ENCODE measurements around the gene KCTD19. TPM values are rescaled to one million over a fixed set of nuclear protein-coding genes. Genes with fewer than 3 reads are reported as not detected.

KCTD19 gene
- total RNA-seq, 2 experiments from 2014 or later: not detected

DNA sequence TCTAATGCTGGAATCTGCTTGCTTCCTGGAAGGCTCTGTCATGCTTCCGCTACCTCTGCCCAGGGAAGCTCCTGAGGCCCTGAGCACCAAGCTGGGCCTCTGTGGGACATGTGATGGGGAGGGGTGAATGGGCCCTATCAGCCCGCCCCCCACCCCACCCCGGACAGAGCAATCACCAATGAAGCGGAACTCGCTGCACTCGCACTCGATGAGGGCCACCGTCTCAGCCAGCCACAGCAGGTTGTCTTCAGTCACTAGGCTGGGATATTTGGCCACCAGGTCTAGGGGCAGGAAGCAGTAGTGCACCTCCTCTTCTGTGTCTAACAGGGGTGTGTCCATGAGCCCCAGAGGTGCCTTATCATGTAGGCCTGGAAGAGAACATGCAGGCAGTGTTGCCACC lies 23.6 kb downstream of the KCTD19 start:
- POLR2A ChIA-PET: no interaction called here
- Mint-ChIP-seq H3K9me3 (no peaks in the 10 kb centered on the region), H3K27me3 (peaks cover 4% of the 10 kb centered on the region), H3K4me1 (ENCODE audit: low read depth) (no peaks in the 10 kb centered on the region), H3K4me3 (no peak overlapping the region), H3K27ac (no peak overlapping the region), H3K36me3 (ENCODE audit: low read depth) (no peaks in the 10 kb centered on the region)
- H3K4me3 ChIP-seq (ENCODE audit: low read length): no peak overlapping the region
- ATAC-seq (ENCODE audit: poor library complexity) (no peak), DNase-seq (no peak)
- H3K9me3 ChIP-seq (ENCODE audit: control insufficient read depth in 1 of 2, insufficient read depth in 1 of 2, low read length in 2 of 2): no peaks in the 10 kb centered on the region
- no peaks in the 10 kb centered on the region for H3K4me1 ChIP-seq (ENCODE audit: insufficient read depth, low read length)
- no peak overlapping the region for H3K27ac ChIP-seq (ENCODE audit: low read depth in 1 of 2, low read length in 2 of 2)
- intact Hi-C loops (cut with DNase I, micrococcal nuclease): no loop called here
- TF ChIP-seq, protein P1, sequence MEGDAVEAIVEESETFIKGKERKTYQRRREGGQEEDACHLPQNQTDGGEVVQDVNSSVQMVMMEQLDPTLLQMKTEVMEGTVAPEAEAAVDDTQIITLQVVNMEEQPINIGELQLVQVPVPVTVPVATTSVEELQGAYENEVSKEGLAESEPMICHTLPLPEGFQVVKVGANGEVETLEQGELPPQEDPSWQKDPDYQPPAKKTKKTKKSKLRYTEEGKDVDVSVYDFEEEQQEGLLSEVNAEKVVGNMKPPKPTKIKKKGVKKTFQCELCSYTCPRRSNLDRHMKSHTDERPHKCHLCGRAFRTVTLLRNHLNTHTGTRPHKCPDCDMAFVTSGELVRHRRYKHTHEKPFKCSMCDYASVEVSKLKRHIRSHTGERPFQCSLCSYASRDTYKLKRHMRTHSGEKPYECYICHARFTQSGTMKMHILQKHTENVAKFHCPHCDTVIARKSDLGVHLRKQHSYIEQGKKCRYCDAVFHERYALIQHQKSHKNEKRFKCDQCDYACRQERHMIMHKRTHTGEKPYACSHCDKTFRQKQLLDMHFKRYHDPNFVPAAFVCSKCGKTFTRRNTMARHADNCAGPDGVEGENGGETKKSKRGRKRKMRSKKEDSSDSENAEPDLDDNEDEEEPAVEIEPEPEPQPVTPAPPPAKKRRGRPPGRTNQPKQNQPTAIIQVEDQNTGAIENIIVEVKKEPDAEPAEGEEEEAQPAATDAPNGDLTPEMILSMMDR (IDR thresholded peaks at IDR 0.05): no peak
- H3K36me3 ChIP-seq (ENCODE audit: insufficient read depth, low read length): no peaks in the 10 kb centered on the region
- peaks cover 0 to 5% of the 10 kb centered on the region in 2 experiments for H3K27me3 ChIP-seq (ENCODE audit: control insufficient read depth in 1 of 2, insufficient read depth in 2 of 2, low read length in 2 of 2)
- CTCF ChIA-PET: no interaction called here

DNA sequence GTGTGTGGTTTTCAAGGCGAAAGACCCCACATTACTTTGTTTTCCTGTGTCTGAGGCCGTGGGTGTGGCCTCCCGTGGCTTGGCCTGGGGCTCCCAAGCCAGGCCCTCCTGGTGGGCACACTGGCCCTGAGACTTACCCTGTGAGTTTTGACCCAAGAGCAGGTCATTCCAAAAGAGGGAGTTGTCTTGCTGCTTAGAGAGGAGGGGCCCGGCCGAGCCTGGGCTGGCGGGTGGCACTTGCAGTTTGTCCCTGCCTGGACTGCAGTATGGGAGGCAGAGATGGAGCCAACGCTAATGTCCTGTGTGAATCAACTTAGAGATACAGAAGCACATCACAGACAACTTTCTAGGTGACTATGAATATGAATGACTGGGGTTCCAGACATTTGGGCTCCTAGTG lies 24.5 kb downstream of the KCTD19 start:
- no peaks in the 10 kb centered on the region for H3K36me3 Mint-ChIP-seq (ENCODE audit: low read depth)

GRCh38 chr16:67301080-67301782 lies 25.3 kb downstream of the KCTD19 start:
- Mint-ChIP-seq H3K27ac (no peak overlapping the region), H3K27me3 (peaks cover 4% of the 10 kb centered on the region), H3K4me1 (ENCODE audit: low read depth) (no peaks in the 10 kb centered on the region), H3K4me3 (no peak overlapping the region), H3K36me3 (ENCODE audit: low read depth) (no peaks in the 10 kb centered on the region), H3K9me3 (no peaks in the 10 kb centered on the region)
- H3K4me3 ChIP-seq (ENCODE audit: low read length): no peak overlapping the region
- DNase-seq (no peak), ATAC-seq (ENCODE audit: poor library complexity) (no peak)
- ChIA-PET CTCF (no interaction called here), POLR2A (no interaction called here)
- H3K4me1 ChIP-seq (ENCODE audit: insufficient read depth, low read length): no peaks in the 10 kb centered on the region
- TF ChIP-seq, protein P1 (IDR thresholded peaks at IDR 0.05): no peak
- H3K27ac ChIP-seq (ENCODE audit: low read depth in 1 of 2, low read length in 2 of 2): no peak overlapping the region
- H3K36me3 ChIP-seq (ENCODE audit: insufficient read depth, low read length): no peaks in the 10 kb centered on the region
- peaks cover 0 to 5% of the 10 kb centered on the region in 2 experiments for H3K27me3 ChIP-seq (ENCODE audit: control insufficient read depth in 1 of 2, insufficient read depth in 2 of 2, low read length in 2 of 2)
- intact Hi-C loops (cut with DNase I, micrococcal nuclease): no loop called here
- H3K9me3 ChIP-seq (ENCODE audit: control insufficient read depth in 1 of 2, insufficient read depth in 1 of 2, low read length in 2 of 2): no peaks in the 10 kb centered on the region

More for the DNA sequence above, 24.5 kb downstream of the KCTD19 start:
- CTCF ChIA-PET: no interaction called here
- DNase-seq: no peak
- no peaks in the 10 kb centered on the region for H3K9me3 Mint-ChIP-seq
- Histone ChIP-seq H3K36me3 (ENCODE audit: insufficient read depth, low read length) (no peaks in the 10 kb centered on the region), H3K4me1 (ENCODE audit: insufficient read depth, low read length) (no peaks in the 10 kb centered on the region), H3K4me3 (ENCODE audit: low read length) (no peak overlapping the region), H3K27me3 (ENCODE audit: control insufficient read depth in 1 of 2, insufficient read depth in 2 of 2, low read length in 2 of 2) (peaks cover 0 to 5% of the 10 kb centered on the region in 2 experiments), H3K27ac (ENCODE audit: low read depth in 1 of 2, low read length in 2 of 2) (no peak overlapping the region), H3K9me3 (ENCODE audit: control insufficient read depth in 1 of 2, insufficient read depth in 1 of 2, low read length in 2 of 2) (no peaks in the 10 kb centered on the region)
- H3K4me1 Mint-ChIP-seq (ENCODE audit: low read depth): no peaks in the 10 kb centered on the region
- POLR2A ChIA-PET: no interaction called here
- no peak overlapping the region for H3K27ac Mint-ChIP-seq
- no peak overlapping the region for H3K4me3 Mint-ChIP-seq
- intact Hi-C loops (cut with DNase I, micrococcal nuclease): no loop called here
- no peak for ATAC-seq (ENCODE audit: poor library complexity)
- peaks cover 4% of the 10 kb centered on the region for H3K27me3 Mint-ChIP-seq
- TF ChIP-seq, protein P1 (IDR thresholded peaks at IDR 0.05): no peak

Data from CD4-positive, alpha-beta T cell (primary cell).